ENCODE results near the gene MGAT5B. TPM values are rescaled to one million over a fixed set of nuclear protein-coding genes. Genes with fewer than 3 reads are reported as not detected.
A peak's percentile ranks its signal among the peaks of the same experiment; 100 is the strongest.

Gene MGAT5B
- total RNA-seq, 5 donors from 2014 or later (not counting 1 experiment from before 2014, with no cell fraction given), result 0.15 to 2.4 (median 0.79) TPM

GRCh38 chr17:76862079-76862478, 6.1 kb upstream of the MGAT5B start:
- H3K9me3 ChIP-seq, result no peaks in the 10 kb centered on the region
- CTCF ChIA-PET, result no interaction called here
- POLR2A ChIA-PET, result no interaction called here
- no peak overlapping the region for H3K27ac ChIP-seq (ENCODE audit: low read length)
- no peak for ATAC-seq (replicated peaks in 1 of 4)
- no peaks in the 10 kb centered on the region for H3K36me3 ChIP-seq (ENCODE audit: control insufficient read depth in 2 of 2, extremely low read depth in 1 of 2, insufficient read depth in 1 of 2, low read length in 1 of 2)
- DNase-seq, result no peak
- peaks cover 7 to 13% of the 10 kb centered on the region in 2 donors for H3K27me3 Mint-ChIP-seq
- no peak overlapping the region for H3K4me3 Mint-ChIP-seq
- H3K4me1 Mint-ChIP-seq, result peaks cover 0 to under 1% (median 0%) of the 10 kb centered on the region in 3 donors
- no peaks in the 10 kb centered on the region for H3K36me3 Mint-ChIP-seq
- H3K4me3 ChIP-seq (ENCODE audit: control insufficient read depth in 1 of 2, extremely low read depth in 1 of 2, low read length in 1 of 2), result no peak overlapping the region
- H3K27me3 ChIP-seq (replicated peaks in 1 of 2; ENCODE audit: control insufficient read depth in 2 of 2, extremely low read depth in 1 of 2, insufficient read depth in 2 of 2, low read length in 1 of 2), result peaks cover 2 to 33% of the 10 kb centered on the region in 2 experiments
- no peaks in the 10 kb centered on the region for H3K9me3 Mint-ChIP-seq
- no peak overlapping the region for H3K27ac Mint-ChIP-seq
- no CpG with 5 or more reads among the region's 9 CpGs for WGBS (ENCODE audit: insufficient coverage)
- no peaks in the 10 kb centered on the region for H3K4me1 ChIP-seq (ENCODE audit: control insufficient read depth in 1 of 2, extremely low read depth in 1 of 2, insufficient read depth in 2 of 2, low read length in 2 of 2)

- ATAC-seq (replicated peaks in 1 of 4) (no peak), DNase-seq (no peak)
- H3K4me1 Mint-ChIP-seq, result peaks cover 0 to 4% (median under 1%) of the 10 kb centered on the region in 3 donors
- 89% methylated on average over 7 of the region's 12 CpGs for WGBS (ENCODE audit: insufficient coverage)
- H3K36me3 Mint-ChIP-seq, result no peaks in the 10 kb centered on the region
- CTCF ChIA-PET, result interaction anchor here in 1 of 2 donors (0.6 kb wide), 1 partner anchor 202 kb away, joined by 3 read pairs; no protein-coding TSS in a partner anchor
- H3K4me3 ChIP-seq (ENCODE audit: control insufficient read depth in 1 of 2, extremely low read depth in 1 of 2, low read length in 1 of 2), result no peak overlapping the region
- H3K27ac ChIP-seq (ENCODE audit: low read length), result no peak overlapping the region
- no peaks in the 10 kb centered on the region for H3K36me3 ChIP-seq (ENCODE audit: control insufficient read depth in 2 of 2, extremely low read depth in 1 of 2, insufficient read depth in 1 of 2, low read length in 1 of 2)
- no peaks in the 10 kb centered on the region for H3K9me3 ChIP-seq
- no peaks in the 10 kb centered on the region for H3K9me3 Mint-ChIP-seq
- POLR2A ChIA-PET, result no interaction called here
- H3K27me3 ChIP-seq (replicated peaks in 1 of 2; ENCODE audit: control insufficient read depth in 2 of 2, extremely low read depth in 1 of 2, insufficient read depth in 2 of 2, low read length in 1 of 2), result peaks cover 2 to 36% of the 10 kb centered on the region in 2 experiments
- H3K27me3 Mint-ChIP-seq, result peaks cover 8 to 16% of the 10 kb centered on the region in 2 donors
- no peak overlapping the region for H3K4me3 Mint-ChIP-seq
- H3K27ac Mint-ChIP-seq, result no peak overlapping the region
- H3K4me1 ChIP-seq (ENCODE audit: control insufficient read depth in 1 of 2, extremely low read depth in 1 of 2, insufficient read depth in 2 of 2, low read length in 2 of 2), result no peaks in the 10 kb centered on the region
Measured at GRCh38 chr17:76862494-76862893, 5.7 kb upstream of the MGAT5B start.

- H3K27me3 ChIP-seq (replicated peaks in 1 of 2; ENCODE audit: control insufficient read depth in 2 of 2, extremely low read depth in 1 of 2, insufficient read depth in 2 of 2, low read length in 1 of 2), result peaks cover 2 to 40% of the 10 kb centered on the region in 2 experiments
- ChIA-PET CTCF (no interaction called here), POLR2A (no interaction called here)
- no peak overlapping the region for H3K27ac ChIP-seq (ENCODE audit: low read length)
- ATAC-seq (replicated peaks in 1 of 4), result no peak
- H3K27me3 Mint-ChIP-seq, result peaks cover 12 to 23% of the 10 kb centered on the region in 2 donors
- WGBS (ENCODE audit: insufficient coverage), result 93% methylated on average over 5 of the region's 7 CpGs
- H3K36me3 Mint-ChIP-seq, result no peaks in the 10 kb centered on the region
- no peak for DNase-seq
- no peak overlapping the region for H3K4me3 ChIP-seq (ENCODE audit: control insufficient read depth in 1 of 2, extremely low read depth in 1 of 2, low read length in 1 of 2)
- H3K27ac Mint-ChIP-seq, result no peak overlapping the region
- H3K4me1 Mint-ChIP-seq, result peaks cover 0 to 10% (median 7%) of the 10 kb centered on the region in 3 donors
- H3K4me3 Mint-ChIP-seq, result no peak overlapping the region
- H3K36me3 ChIP-seq (ENCODE audit: control insufficient read depth in 2 of 2, extremely low read depth in 1 of 2, insufficient read depth in 1 of 2, low read length in 1 of 2), result no peaks in the 10 kb centered on the region
- peaks cover 2 to 9% of the 10 kb centered on the region in 2 experiments for H3K4me1 ChIP-seq (ENCODE audit: control insufficient read depth in 1 of 2, extremely low read depth in 1 of 2, insufficient read depth in 2 of 2, low read length in 2 of 2)
- no peaks in the 10 kb centered on the region for H3K9me3 ChIP-seq
- H3K9me3 Mint-ChIP-seq, result no peaks in the 10 kb centered on the region
Measured at GRCh38 chr17:76864024-76864423, 4.2 kb upstream of the MGAT5B start.

- ATAC-seq (replicated peaks in 1 of 4) (no peak), DNase-seq (no peak)
- CTCF ChIA-PET, result interaction anchor here in 1 of 2 donors (0.6 kb wide), 1 partner anchor 51 kb away, joined by 3 read pairs; no protein-coding TSS in a partner anchor
- peaks cover 0 to 10% (median 8%) of the 10 kb centered on the region in 3 donors for H3K4me1 Mint-ChIP-seq
- POLR2A ChIA-PET, result no interaction called here
- 88% methylated on average over 10 of the region's 10 CpGs for WGBS (ENCODE audit: insufficient coverage)
- no peak overlapping the region for H3K4me3 ChIP-seq (ENCODE audit: control insufficient read depth in 1 of 2, extremely low read depth in 1 of 2, low read length in 1 of 2)
- no peak overlapping the region for H3K27ac ChIP-seq (ENCODE audit: low read length)
- peaks cover 12 to 24% of the 10 kb centered on the region in 2 donors for H3K27me3 Mint-ChIP-seq
- H3K36me3 ChIP-seq (ENCODE audit: control insufficient read depth in 2 of 2, extremely low read depth in 1 of 2, insufficient read depth in 1 of 2, low read length in 1 of 2), result no peaks in the 10 kb centered on the region
- no peak overlapping the region for H3K27ac Mint-ChIP-seq
- peaks cover 2 to 47% of the 10 kb centered on the region in 2 experiments for H3K27me3 ChIP-seq (replicated peaks in 1 of 2; ENCODE audit: control insufficient read depth in 2 of 2, extremely low read depth in 1 of 2, insufficient read depth in 2 of 2, low read length in 1 of 2)
- no peaks in the 10 kb centered on the region for H3K9me3 ChIP-seq
- H3K9me3 Mint-ChIP-seq, result no peaks in the 10 kb centered on the region
- H3K4me3 Mint-ChIP-seq, result no peak overlapping the region
- H3K36me3 Mint-ChIP-seq, result no peaks in the 10 kb centered on the region
- peaks cover 2 to 18% of the 10 kb centered on the region in 2 experiments for H3K4me1 ChIP-seq (ENCODE audit: control insufficient read depth in 1 of 2, extremely low read depth in 1 of 2, insufficient read depth in 2 of 2, low read length in 2 of 2)
Measured at GRCh38 chr17:76865174-76865573, 3.0 kb upstream of the MGAT5B start.

- no peak overlapping the region for H3K4me3 Mint-ChIP-seq
- no peaks in the 10 kb centered on the region for H3K36me3 Mint-ChIP-seq
- H3K27ac ChIP-seq (ENCODE audit: low read length), result no peak overlapping the region
- no peak for ATAC-seq (replicated peaks in 1 of 4)
- H3K27me3 Mint-ChIP-seq, result peaks cover 13 to 29% of the 10 kb centered on the region in 2 donors
- WGBS (ENCODE audit: insufficient coverage), result 83% methylated on average over 3 of the region's 5 CpGs
- H3K9me3 Mint-ChIP-seq, result no peaks in the 10 kb centered on the region
- no peaks in the 10 kb centered on the region for H3K9me3 ChIP-seq
- POLR2A ChIA-PET, result no interaction called here
- no peak for DNase-seq
- H3K36me3 ChIP-seq (ENCODE audit: control insufficient read depth in 2 of 2, extremely low read depth in 1 of 2, insufficient read depth in 1 of 2, low read length in 1 of 2), result no peaks in the 10 kb centered on the region
- CTCF ChIA-PET, result interaction anchor here (0.6 to 0.9 kb wide), 3 partner anchors 190 to 382 kb away, joined by 3 to 6 read pairs (median 3); no protein-coding TSS in a partner anchor
- no peak overlapping the region for H3K4me3 ChIP-seq (ENCODE audit: control insufficient read depth in 1 of 2, extremely low read depth in 1 of 2, low read length in 1 of 2)
- H3K4me1 ChIP-seq (ENCODE audit: control insufficient read depth in 1 of 2, extremely low read depth in 1 of 2, insufficient read depth in 2 of 2, low read length in 2 of 2), result peaks cover 2 to 18% of the 10 kb centered on the region in 2 experiments
- H3K27ac Mint-ChIP-seq, result no peak overlapping the region
- peaks cover 2 to 56% of the 10 kb centered on the region in 2 experiments for H3K27me3 ChIP-seq (replicated peaks in 1 of 2; ENCODE audit: control insufficient read depth in 2 of 2, extremely low read depth in 1 of 2, insufficient read depth in 2 of 2, low read length in 1 of 2)
- H3K4me1 Mint-ChIP-seq, result peaks cover 0 to 10% (median 8%) of the 10 kb centered on the region in 3 donors
Measured at GRCh38 chr17:76866203-76866602, 2.0 kb upstream of the MGAT5B start.

GRCh38 chr17:76866774-76867577, 1.2 kb upstream of the MGAT5B start:
- POLR2A ChIA-PET, result no interaction called here
- peaks cover 2 to 18% of the 10 kb centered on the region in 2 experiments for H3K4me1 ChIP-seq (ENCODE audit: control insufficient read depth in 1 of 2, extremely low read depth in 1 of 2, insufficient read depth in 2 of 2, low read length in 2 of 2)
- H3K9me3 ChIP-seq, result no peaks in the 10 kb centered on the region
- H3K4me1 Mint-ChIP-seq, result peaks cover 0 to 14% (median 8%) of the 10 kb centered on the region in 3 donors
- 89% methylated on average over 4 of the region's 9 CpGs for WGBS (ENCODE audit: insufficient coverage)
- no peak overlapping the region for H3K27ac ChIP-seq (ENCODE audit: low read length)
- CTCF ChIA-PET, result interaction anchor here (0.7 to 1.7 kb wide), 5 partner anchors 189 to 344 kb away, joined by 3 to 30 read pairs (median 5); no protein-coding TSS in a partner anchor
- ATAC-seq (replicated peaks in 1 of 4) (no peak), DNase-seq (no peak)
- H3K27me3 Mint-ChIP-seq, result peaks cover 17 to 31% of the 10 kb centered on the region in 2 donors
- no peaks in the 10 kb centered on the region for H3K9me3 Mint-ChIP-seq
- no peaks in the 10 kb centered on the region for H3K36me3 Mint-ChIP-seq
- no peak overlapping the region for H3K4me3 ChIP-seq (ENCODE audit: control insufficient read depth in 1 of 2, extremely low read depth in 1 of 2, low read length in 1 of 2)
- H3K36me3 ChIP-seq (ENCODE audit: control insufficient read depth in 2 of 2, extremely low read depth in 1 of 2, insufficient read depth in 1 of 2, low read length in 1 of 2), result no peaks in the 10 kb centered on the region
- H3K27me3 ChIP-seq (replicated peaks in 1 of 2; ENCODE audit: control insufficient read depth in 2 of 2, extremely low read depth in 1 of 2, insufficient read depth in 2 of 2, low read length in 1 of 2), result peaks cover 2 to 60% of the 10 kb centered on the region in 2 experiments
- no peak overlapping the region for H3K27ac Mint-ChIP-seq
- peak overlapping the region; percentile 26 to 79 (median 75) for H3K4me3 Mint-ChIP-seq

Measured in T-cell (primary cell).